HG02885 (cell line): ENCODE data around the gene LRP6.
"Not testable (repeated sequence)": the region's sequence is repeated elsewhere in the genome, so short reads cannot be mapped to it uniquely, and the experiment has no call there.

Experiments used
- ATAC-seq: cut with Tn5 transposase; IDR thresholded peaks from one replicate; pipeline ENCODE4 v1.9.1; 2021; ENCODE audit warnings: mild to moderate bottlenecking; ENCODE audit not compliant: unreplicated experiment, poor library complexity

The LRP6 gene

GRCh38 chr12:12133785-12134184 is 133.1 kb downstream of the LRP6 start:
- ATAC-seq = no peak

GRCh38 chr12:12133259-12133658 is 133.6 kb downstream of the LRP6 start:
- no peak for ATAC-seq

GRCh38 chr12:12128670-12129069 is 138.2 kb downstream of the LRP6 start:
- ATAC-seq = no peak

DNA sequence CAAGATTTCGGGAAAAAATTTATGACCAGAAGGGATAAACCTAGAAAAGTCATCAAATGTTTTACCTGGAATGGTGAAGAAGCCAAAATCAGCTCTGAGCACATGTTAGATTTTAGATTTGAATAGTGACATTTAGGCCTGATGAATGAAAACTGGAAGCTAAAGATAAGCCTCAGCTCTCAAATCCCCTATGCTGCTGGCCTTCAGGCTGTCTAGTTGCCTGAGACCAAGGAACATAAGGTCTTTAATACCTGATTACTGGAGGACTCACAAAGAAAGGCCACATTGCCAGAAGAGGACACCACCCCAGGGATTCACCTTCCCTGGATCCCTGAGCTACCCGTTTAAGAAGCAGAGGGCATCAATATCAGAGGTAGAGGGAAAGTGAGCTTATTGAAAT is 139.5 kb downstream of the LRP6 start:
- no peak for ATAC-seq

- no peak for ATAC-seq
Observed at GRCh38 chr12:12126551-12126950, 140.3 kb downstream of the LRP6 start.

- no peak for ATAC-seq
Observed at GRCh38 chr12:12123036-12123604, 143.7 kb downstream of the LRP6 start.

DNA sequence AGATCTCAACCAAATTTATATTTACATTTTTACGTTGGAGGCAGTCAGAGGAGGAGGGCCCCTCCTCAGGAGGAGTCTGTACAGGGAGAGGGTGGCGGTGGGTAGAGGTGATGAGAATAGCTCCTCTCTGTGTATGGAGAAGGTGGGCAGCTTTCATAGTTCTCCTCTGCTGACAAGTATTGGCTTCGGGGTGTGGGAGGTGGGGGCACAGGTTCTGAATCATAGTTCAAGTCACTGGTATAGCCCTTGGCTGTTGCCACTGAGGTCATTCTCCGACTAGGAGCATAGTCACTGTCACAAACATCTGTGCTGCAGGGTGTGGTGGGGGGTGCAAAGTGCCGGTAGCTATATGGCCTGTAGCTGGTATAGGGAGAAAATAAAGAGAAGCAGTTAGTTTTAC is 145.8 kb downstream of the LRP6 start:
- ATAC-seq = no peak

GRCh38 chr12:12116677-12117076 is 150.2 kb downstream of the LRP6 start:
- ATAC-seq = no peak

DNA sequence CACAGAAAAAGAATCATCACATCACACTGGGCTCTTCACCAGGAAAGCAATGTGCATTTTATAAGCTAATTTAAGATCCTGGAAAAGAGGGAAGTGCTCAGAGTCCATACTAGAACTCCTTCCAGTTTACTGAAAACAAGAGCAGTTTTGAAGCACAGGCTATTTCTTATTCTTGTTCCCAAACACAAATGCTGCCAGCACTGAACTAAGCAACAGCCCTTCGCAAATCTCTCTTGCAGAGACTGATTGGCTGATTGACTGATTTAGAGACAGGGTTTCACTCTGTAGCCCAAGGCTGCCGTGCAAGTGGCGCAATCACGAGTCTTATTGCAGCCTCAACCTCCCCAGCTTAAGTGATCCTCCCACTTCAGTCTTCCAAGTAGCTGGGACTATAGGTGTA is 151.3 kb downstream of the LRP6 start:
- no peak for ATAC-seq

- ATAC-seq = not testable (repeated sequence)
Observed at GRCh38 chr12:12110923-12111555, 155.8 kb downstream of the LRP6 start.

DNA sequence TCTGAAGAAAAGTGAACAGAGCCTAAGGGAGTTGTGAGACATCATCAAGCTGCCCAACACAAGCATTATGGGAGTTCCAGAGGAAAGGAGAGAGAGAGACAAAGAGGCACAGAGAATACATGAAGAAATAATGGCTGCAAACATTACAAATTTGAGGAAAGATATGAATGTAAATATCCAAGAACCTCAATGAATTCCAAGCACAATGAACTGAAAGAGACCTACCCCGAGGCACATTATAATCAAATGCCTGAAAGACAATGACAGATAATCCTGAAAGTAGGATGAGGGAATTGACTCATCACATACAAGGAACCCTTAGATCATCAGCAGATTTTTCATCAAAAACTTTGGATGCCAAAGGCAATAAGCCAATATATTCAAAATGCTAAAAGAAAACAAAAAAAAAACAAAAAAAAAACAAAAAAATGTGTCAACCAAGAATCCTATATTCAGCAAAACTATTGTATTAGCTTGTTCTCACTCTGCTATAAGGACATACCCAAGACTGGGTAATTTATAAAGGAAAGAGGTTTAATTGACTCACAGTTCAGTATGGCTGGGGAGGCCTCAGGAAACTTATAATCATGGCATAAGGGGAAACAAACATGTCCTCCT is 158.3 kb downstream of the LRP6 start:
- no peak for ATAC-seq

DNA sequence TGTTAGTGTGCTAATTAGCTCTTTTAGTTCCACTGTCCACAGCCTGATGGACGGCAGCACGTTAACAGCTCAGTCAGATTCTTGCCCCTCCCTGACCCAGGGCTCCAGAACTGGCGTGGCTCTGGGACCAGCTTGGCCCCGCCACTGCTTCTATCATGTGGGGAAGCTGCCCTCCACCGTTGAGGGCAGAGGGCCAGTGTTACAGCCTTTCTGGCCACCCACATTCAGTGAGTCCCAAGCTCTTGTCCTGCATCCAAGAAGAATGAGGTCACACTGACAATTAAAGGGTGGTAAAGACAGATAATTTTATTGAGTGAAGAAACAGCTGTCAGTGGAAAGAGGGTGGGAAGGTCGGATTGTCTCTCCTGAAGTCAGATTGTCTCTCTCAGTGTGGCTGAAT is 159.2 kb downstream of the LRP6 start:
- no peak for ATAC-seq

DNA sequence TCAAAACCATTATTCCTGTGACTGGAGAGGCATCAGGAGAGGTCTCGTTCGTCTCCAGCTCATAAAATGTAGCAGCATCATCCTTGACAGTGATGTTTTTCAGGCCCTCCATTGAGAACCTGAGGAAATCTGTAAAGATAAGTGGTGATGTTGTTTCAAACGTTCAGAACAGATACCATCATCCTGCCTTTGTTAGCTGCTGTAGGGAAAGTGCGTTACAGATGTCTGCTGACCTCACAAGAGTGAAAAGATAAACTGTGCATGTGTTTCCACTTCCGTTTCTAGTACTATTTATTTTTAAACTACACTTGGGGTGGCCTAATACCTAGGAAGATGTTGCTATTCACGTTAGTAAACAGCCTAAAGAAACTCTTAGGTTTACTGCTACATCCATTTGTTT is 167.7 kb downstream of the LRP6 start:
- ATAC-seq = no peak

DNA sequence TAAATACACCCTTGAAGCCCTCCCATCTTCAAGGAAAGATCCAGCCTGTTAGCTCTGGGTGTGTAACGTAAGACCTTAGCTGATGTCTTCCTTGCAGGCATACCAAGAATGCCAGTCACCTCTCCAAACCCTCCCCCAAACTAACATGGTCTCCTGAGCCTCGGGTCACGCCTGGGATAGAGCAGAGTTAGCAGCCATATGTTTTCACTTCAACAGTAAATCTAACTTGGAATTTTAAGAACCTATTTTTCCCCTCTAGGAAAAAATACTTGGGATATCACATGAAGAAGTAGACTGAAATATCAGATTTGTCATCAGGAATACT is 168.2 kb downstream of the LRP6 start:
- no peak for ATAC-seq

GRCh38 chr12:12097891-12098690 is 168.8 kb downstream of the LRP6 start:
- no peak for ATAC-seq

DNA sequence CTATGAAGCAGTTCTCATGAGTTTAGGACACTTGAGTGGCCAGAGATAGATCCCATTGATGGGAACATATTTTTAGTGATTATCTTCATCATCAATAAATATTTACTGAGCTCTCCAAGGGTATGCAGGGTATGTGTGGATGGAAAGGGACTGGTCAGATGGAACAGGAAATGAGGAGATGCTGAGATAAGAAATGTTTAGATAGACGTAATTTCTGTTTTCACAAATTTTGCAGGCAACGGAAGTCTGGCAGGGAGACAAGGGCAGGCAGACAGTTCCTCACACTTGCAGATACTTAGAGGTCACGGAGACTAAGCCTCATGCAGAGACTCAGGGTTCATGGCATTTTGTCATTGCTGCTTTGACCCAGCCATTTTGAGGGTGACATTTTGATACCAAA is 171.8 kb downstream of the LRP6 start:
- ATAC-seq = no peak

DNA sequence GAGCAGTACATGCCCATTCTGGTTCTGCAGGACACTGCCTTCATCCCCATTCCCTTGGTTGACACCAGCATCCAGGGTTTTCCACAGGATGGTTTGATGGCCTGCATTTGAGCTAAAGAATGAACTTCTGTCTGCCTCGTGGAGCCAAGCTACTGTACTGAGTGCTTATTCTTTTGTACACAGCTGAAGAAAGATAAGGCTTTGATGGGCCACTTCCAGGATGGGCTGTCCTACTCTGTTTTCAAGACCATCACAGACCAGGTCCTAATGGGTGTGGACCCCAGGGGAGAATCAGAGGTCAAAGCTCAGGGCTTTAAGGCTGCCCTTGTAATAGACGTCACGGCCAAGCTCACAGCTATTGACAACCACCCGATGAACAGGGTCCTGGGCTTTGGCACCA is 172.4 kb downstream of the LRP6 start:
- no peak for ATAC-seq

GRCh38 chr12:12091977-12092663 is 174.7 kb downstream of the LRP6 start:
- no peak for ATAC-seq

GRCh38 chr12:12091071-12091470 is 175.8 kb downstream of the LRP6 start:
- no peak for ATAC-seq

DNA sequence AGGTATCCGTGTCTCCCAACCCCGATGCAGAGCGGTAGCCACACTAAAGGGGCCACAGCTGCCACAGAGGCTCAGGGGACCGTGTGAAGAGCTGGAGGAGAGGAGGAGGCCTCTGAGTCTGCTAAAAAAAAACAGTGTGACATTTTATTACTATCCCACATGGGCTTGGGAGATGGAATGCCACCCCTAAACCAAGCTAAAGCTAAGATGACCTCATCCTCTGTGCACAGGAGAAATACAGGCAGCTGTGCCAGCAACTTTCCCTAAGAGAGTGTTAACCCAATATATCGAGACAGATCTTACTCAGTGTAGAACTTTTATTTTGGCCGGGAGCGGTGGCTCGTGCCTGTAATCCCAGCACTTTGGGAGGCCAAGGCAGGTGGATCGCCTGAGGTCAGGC is 178.1 kb downstream of the LRP6 start:
- no peak for ATAC-seq

GRCh38 chr12:12088147-12088546 is 178.7 kb downstream of the LRP6 start:
- ATAC-seq = no peak
